GM21786 (cell line): Measurements from ENCODE around the gene OR2B2.
"Not testable (repeated sequence)": the region's sequence is repeated elsewhere in the genome, so short reads cannot be mapped to it uniquely, and the experiment has no call there.

Experiments
- ATAC-seq: cut with Tn5 transposase; IDR thresholded peaks from one replicate; pipeline ENCODE4 v1.9.1; 2021; ENCODE audit not compliant: unreplicated experiment

OR2B2 gene

GRCh38 chr6:27911956-27912446 is at the start of gene OR2B2:
TSS of gene OR2B2 (minus strand) at chr6:27912396. CDS start at chr6:27912319, 77 bp downstream.
- ATAC-seq, result no peak

GRCh38 chr6:27957516-27957915 is 45.3 kb upstream of the OR2B2 start:
- no peak for ATAC-seq

GRCh38 chr6:27956941-27957340 is 44.7 kb upstream of the OR2B2 start, which contains the start of gene OR2B6:
TSS of gene OR2B6 (plus strand) at chr6:27957241. CDS start at chr6:27957241, 0 bp downstream.
- no peak for ATAC-seq

GRCh38 chr6:27951040-27951439 is 38.8 kb upstream of the OR2B2 start:
- no peak for ATAC-seq

- ATAC-seq, result no peak
Observed at GRCh38 chr6:27948237-27948636, 36.0 kb upstream of the OR2B2 start.

- not testable (repeated sequence) for ATAC-seq
Observed at GRCh38 chr6:27943072-27943471, 30.9 kb upstream of the OR2B2 start.

- ATAC-seq, result no peak
Observed at GRCh38 chr6:27940766-27941165, 28.6 kb upstream of the OR2B2 start.

GRCh38 chr6:27931209-27931608 is 19.0 kb upstream of the OR2B2 start:
- ATAC-seq, result no peak

- not testable (repeated sequence) for ATAC-seq
Observed at GRCh38 chr6:27929930-27930329, 17.7 kb upstream of the OR2B2 start.

GRCh38 chr6:27928041-27928440 is 15.8 kb upstream of the OR2B2 start:
- not testable (repeated sequence) for ATAC-seq

GRCh38 chr6:27924179-27924578 is 12.0 kb upstream of the OR2B2 start:
- ATAC-seq, result no peak

- ATAC-seq, result no peak
Observed at GRCh38 chr6:27922949-27923348, 10.8 kb upstream of the OR2B2 start.

GRCh38 chr6:27908017-27908416 is 4.2 kb downstream of the OR2B2 start:
- no peak for ATAC-seq

GRCh38 chr6:27902335-27903314 is 9.6 kb downstream of the OR2B2 start:
- ATAC-seq, result peak; percentile 71

- no peak for ATAC-seq
Observed at GRCh38 chr6:27901801-27902200, 10.4 kb downstream of the OR2B2 start.

GRCh38 chr6:27900197-27900596 is 12.0 kb downstream of the OR2B2 start:
- not testable (repeated sequence) for ATAC-seq

- no peak for ATAC-seq
Observed at GRCh38 chr6:27899543-27899942, 12.7 kb downstream of the OR2B2 start.

GRCh38 chr6:27897580-27898206 is 14.5 kb downstream of the OR2B2 start:
- ATAC-seq, result no peak

GRCh38 chr6:27896398-27896796 is 15.8 kb downstream of the OR2B2 start:
- no peak for ATAC-seq

- no peak for ATAC-seq
Observed at GRCh38 chr6:27894839-27895762, 17.1 kb downstream of the OR2B2 start.
